ENCODE measurements around the gene CAMK2D.
"Not testable (repeated sequence)": the region's sequence is repeated elsewhere in the genome, so short reads cannot be mapped to it uniquely, and the experiment has no call there.

The CAMK2D gene

DNA sequence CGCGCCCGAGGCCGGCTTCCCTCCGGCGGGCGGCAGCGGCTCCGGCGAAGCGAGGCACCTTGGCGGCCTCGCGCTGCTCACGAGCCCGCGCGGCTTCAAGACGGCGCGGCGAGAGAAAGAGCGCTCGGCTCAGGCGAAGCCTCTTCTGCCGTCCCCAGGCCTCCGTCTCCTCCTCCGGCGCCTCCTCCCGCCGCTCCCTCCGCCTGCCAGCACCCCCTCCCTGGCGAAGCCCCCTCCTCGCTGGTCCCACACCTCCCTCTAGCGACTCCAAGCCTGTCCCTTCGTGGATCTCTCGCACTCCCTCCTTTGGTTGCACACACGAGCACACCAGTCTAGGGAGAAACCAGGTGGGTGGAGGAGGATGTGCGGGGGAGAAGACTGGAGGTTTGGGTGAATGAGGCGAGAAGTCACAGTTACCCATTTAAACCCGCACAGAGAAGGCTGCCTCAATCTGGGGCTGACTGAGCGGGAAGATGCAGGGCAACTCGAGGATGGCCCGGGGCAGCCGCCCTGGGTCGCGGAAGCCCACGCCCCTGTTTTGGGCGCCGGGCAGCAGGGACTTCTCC, at the start of gene CAMK2D:
TSS of gene CAMK2D (minus strand) at position 119 of the 566 bp plus-strand sequence. CDS start 670 bp downstream, outside the sequence.
- DNase-seq (ENCODE audit: low read depth in 2 of 3, low spot score in 2 of 3): peak; percentile 59 to 70 (median 69)

DNA sequence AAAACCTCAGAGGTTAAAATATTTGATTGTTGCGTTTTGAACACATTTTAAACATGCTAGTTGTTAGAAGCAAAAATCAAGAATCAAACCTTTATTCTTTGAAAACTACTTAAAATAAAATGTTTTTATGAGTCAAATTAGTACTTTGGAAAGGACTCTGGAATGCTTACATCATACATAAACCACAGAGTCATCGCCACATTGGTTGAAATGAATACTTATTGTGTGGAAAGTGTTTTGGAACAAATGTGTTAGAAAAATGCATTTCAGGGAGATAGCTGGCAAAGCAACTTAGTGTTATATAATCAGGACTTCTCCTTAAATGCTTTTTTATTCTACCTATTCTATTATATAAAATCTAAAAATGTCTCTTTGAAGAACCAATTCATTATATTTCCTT, 49.4 kb upstream of the CAMK2D start:
- DNase-seq (ENCODE audit: low read depth in 2 of 3, low spot score in 2 of 3): no peak

DNA sequence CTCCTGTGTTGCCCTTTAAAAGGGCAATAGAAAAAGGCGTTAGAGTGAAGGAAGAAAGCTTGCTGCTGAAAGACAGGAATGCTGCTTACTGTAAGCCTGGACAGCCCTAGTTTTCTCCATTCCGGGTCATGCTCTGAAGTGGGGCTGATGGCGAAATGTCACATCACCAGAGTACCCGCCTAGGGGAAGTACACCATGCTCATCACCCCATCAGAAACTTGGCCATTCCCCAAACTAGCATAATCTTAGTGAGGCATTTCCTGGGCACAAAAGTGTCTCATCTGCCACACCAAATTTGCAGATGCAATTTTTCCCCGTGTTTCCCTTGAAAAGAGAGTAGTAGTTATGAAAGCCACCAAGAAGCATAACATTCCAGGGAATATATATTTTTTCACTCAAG, 47.8 kb upstream of the CAMK2D start:
- DNase-seq (ENCODE audit: low read depth in 2 of 3, low spot score in 2 of 3): no peak

DNA sequence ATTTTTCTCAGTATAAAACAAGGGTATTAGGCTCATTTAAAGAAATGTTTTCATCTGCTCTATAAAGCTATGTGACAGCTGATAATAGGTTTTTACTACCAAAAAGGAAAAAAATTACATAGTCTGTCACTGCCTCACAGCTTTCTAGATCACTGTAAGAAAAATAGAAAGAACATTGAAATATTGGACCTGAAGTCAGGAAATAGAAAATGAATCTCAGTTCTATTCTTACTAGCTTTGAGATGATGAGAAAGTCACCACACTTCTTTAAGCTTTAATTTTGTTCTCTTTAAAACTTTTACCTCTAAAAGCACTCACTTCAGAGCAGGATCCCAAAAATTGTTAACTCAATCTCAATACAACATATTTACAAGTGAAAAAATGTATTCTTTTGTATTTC, 45.3 kb upstream of the CAMK2D start:
- DNase-seq (ENCODE audit: low read depth in 2 of 3, low spot score in 2 of 3): no peak

DNA sequence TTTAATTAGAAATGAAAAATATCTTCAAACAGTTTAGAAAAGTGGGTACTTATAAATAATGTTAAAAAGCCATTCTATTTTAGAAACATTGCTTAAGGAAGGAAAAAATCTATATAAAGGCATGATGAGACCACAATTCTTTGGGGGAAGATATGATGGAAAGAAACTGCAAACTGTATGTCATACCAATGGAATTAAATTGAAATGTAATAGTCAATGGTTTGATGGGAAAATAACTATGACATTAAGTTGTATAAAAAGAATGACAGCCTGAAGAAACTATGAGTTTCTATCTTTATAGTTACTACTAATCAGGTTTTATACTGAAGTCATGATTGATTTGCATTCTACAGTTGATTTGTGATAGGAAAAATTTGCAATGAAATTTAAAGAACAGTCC, 40.3 kb upstream of the CAMK2D start:
- DNase-seq (ENCODE audit: low read depth in 2 of 3, low spot score in 2 of 3): no peak

DNA sequence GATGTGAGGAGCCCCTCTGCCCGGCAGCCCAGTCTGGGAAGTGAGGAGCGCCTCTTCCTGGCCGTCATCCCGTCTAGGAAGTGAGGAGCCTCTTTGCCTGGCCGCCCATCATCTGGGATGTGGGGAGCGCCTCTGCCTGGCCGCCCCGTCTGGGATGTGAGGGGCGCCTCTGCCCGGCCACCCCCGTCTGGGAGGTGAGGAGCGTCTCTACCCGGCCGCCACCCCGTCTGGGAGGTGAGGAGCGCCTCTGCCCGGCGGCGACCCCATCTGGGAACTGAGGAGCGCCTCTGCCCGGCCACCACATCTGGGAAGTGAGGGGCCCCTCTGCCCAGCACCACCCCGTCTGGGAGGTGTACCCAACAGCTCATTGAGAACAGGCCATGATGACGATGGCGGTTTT, 34.8 kb upstream of the CAMK2D start:
- DNase-seq (ENCODE audit: low read depth in 2 of 3, low spot score in 2 of 3): not testable (repeated sequence)

DNA sequence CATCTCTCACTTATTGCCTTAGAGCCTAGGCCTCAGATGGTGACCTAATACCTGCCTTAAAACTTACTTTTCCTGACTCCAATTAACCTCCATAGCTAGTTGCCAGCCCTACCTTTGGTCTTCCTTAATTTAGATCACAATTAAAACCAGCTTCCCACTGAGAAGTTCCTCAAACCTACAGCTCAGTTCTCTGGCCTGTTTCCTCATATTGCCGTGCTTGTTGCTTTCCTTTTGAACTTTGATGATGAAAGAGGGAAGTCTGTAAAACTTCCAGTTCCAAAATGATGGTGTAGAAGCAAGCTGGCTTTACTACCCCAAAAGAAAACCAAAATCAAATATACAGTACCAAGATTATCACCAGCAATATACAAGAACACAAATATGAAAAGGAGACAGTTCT, 28.9 kb upstream of the CAMK2D start:
- DNase-seq (ENCODE audit: low read depth in 2 of 3, low spot score in 2 of 3): no peak

DNA sequence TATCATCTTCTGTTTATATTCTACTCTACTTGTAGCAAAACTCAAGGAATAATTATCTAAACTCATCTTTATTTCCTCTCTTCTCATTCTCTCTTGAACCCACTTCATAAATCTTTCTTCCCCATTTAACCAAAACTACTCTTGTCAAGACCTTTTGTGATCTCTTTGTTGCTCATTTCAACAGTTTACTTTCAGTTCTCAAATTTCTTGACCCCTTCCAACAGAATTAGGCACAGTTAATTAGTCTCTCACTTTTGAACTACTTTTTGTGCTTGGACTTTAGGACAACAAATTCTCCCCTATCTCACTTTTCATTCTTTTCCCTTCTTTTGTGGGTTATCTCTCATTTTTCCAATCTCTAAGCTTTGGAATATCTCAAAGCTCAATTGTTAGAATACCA, 27.4 kb upstream of the CAMK2D start:
- no peak for DNase-seq (ENCODE audit: low read depth in 2 of 3, low spot score in 2 of 3)

DNA sequence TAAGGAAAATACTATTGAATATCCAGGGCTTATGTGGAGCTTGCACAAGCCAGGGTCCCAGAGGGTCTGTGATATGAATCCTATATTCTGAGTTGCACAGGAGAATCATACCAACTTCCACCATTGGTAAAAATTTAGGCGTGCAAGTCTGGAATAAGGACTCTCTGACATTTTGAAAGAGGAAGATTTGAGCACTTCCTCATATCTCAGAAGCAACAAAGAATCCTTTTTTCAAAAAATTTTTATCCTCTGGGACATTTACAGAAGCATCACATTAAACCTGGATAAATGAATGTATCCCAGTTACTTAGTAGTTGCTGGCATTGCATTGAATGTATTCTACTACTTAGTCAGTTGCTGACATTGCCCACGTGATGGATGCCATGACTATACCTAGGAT, 24.2 kb upstream of the CAMK2D start:
- DNase-seq (ENCODE audit: low read depth in 2 of 3, low spot score in 2 of 3): no peak

DNA sequence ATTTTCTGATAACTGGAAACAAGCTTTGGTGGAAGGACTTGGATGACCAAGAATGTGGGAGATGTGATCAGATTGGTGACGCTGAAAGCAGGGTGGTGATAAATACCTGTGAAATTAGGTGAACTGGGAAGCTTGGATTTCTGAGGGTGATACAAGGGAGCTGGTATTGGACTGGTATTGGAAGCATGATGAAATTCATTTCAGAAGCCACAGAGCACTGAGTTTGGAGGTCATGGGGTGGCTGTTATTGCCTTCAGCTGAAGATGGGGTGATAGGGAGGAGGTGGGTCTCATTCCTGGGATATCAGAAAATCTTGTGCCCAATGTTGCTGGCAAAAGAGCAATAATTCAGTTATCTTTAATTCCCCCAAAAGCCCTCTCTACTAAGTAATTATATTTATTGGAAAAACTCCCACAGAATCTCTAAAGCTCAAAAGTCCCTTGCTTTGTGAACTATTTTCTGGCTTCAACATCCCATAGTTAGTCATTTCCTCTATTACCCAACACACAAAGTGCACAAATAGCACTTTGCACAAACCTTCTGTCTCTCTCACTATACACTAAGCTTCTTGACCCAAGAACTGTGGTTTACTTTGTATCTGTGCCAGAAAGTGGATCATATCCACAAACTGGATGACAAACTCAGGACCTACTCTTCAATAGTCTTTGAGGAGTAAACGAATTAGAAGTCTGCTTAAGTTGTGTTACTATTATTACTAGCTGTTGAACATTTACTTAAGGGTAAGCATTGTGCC, 23.1 kb upstream of the CAMK2D start:
- no peak for DNase-seq (ENCODE audit: low read depth in 2 of 3, low spot score in 2 of 3)

DNA sequence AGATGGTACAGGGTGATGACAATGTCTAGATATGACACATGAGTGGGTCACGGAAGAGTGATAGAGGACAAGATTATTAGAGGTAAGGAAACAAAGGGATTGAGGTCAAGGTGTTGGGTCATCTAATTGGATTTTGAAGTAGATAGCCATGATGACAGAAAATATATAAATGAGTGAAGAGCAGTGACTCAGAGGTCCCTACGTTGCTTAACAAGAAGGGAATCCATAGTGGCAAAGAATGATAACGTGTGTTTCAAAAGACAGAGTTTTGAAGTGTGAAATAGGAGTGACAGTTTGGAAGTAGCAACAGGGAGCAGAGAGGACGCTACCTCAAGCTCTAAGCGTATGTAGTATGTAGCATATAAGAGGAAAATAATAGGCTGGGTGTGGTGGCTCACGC, 22.2 kb upstream of the CAMK2D start:
- DNase-seq (ENCODE audit: low read depth in 2 of 3, low spot score in 2 of 3): no peak

DNA sequence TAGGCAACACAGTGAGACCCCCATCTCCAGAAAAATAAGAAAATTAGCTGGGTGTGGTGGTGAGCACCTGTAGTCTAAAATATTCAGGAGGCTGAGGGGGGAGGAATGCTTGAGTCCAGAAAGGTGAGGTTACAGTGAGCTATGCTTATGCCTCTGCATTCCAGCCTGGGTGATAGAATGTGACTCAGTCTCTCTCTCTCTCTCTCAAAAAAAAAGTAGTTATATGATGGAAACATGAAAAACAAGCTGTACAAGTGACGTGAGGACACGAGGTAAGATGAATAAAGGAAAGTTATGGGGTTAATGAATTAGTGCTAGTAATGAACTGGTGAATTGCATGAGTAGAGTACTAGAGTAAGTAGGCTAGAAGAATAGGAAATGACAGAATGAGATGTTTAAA, 21.8 kb upstream of the CAMK2D start:
- DNase-seq (ENCODE audit: low read depth in 2 of 3, low spot score in 2 of 3): no peak

DNA sequence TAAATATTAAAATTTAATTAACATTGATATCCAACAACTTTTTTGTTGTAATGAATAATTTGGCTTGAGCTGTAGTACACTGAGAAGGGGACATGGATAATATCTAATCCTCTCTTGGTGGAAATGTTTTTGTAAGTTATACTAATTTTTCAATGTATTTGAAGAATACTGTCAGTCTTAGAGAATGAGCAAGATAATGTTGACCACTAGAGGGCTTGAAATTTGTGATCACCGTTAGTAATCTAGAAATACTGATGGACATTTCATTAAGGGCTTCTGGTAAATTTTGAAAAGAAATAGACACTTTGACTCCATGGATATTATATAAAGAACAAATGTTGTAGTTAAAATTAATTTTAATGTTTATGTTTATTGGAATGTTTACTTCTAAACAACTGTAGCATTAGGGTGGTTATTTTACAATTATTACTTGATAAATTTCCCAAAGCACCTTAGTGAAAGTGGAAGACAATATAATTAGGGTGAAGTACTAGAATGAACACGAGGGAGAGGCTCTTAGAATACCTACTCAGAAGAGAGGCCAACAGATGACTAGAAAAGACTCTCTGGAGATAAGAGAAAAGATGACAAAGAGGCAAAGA, 20.0 kb upstream of the CAMK2D start:
- DNase-seq (ENCODE audit: low read depth in 2 of 3, low spot score in 2 of 3): no peak

DNA sequence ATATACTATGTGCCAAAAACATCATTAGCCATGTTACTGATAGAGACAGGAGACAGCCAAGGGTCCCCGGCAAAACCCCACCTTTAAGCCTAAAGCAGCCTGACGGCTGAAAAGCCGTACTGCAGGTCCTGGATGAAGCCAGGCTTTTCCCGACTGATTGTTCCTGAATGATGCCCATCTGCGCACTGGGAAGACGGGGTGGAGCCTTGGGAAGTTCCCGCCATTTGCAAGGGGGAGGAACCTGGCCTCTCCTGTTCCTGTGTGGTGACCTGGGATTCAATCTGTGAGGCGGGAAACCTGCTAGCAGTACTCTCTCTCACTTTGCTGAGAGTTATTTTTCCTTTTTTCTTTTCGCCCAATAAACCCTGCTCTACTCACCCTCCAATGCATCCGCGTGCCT, 15.1 kb upstream of the CAMK2D start:
- DNase-seq (ENCODE audit: low read depth in 2 of 3, low spot score in 2 of 3): no peak

DNA sequence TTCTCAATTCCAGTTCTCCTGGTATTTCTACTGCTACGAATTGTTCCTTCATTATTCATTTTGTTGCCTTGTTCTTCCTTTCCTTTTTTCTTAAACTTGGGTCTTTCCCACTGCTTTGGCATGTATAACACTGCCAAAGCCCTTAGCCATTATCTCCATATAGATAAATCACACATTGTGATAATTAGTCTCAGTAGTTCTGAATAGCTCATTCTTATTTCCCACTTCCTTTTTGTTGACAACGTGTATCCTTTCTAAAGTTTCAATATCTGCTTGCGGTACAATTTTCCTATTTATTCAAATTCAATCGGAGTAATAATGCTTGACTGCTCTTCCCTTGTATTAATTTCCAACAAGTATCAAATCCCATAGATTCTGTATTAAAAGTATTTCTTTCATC, 14.5 kb upstream of the CAMK2D start:
- no peak for DNase-seq (ENCODE audit: low read depth in 2 of 3, low spot score in 2 of 3)

DNA sequence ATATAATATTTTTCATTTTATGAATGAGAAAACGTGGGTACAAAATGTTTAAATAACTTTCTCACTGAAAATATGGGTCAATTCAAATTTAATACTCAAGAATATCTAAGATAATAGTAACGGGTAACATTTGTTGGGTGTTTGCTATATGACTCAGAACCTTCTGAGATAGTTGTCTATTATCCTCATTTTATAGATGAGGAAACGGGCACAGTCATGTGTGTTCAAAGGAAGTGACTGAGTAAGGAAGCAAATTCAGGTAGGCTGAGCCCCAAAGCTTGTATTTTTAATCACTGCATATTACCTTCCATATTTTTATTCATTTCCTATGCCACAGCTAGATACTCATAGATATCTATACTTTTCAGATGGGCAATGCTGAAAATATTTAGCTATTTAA, 12.2 kb upstream of the CAMK2D start:
- DNase-seq (ENCODE audit: low read depth in 2 of 3, low spot score in 2 of 3): no peak

DNA sequence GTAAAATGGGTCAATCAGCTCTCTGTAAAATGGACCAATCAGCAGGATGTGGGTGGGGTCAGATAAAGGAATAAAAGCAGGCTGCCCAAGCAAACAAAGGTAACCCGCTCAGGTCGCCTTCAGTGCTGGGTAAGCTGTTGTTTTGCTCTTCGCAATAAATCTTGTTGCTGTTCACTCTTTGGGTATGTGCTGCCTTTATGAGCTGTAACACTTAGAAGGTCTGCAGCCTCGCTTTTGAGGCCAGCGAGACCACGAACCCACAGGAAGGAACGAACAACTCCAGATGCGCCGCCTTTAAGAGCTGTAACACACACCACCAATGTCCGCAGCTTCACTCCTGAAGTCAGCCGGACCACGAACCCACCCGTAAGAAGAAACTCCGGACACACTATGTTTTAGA, 11.5 kb upstream of the CAMK2D start:
- DNase-seq (ENCODE audit: low read depth in 2 of 3, low spot score in 2 of 3): no peak

DNA sequence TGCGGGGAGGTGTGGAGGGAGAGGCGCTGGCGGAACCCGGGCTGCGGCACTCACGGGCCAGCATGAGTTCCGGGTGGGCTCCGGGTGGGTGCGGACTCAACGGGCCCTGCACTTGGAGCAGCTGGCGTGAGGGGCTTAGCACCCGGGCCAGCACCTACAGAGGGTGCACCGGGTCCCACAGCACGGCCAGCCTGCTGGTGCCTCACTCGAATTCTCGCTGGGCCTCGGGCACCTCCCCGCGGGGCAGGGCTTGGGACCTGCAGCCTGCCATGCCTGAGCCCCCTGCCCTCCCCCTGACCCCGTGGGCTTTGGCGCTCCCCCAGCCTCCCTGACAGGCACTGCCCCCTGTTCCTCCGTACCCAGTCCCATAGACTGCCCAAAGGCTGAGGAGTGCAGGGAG, 10.8 kb upstream of the CAMK2D start:
- no peak for DNase-seq (ENCODE audit: low read depth in 2 of 3, low spot score in 2 of 3)

DNA sequence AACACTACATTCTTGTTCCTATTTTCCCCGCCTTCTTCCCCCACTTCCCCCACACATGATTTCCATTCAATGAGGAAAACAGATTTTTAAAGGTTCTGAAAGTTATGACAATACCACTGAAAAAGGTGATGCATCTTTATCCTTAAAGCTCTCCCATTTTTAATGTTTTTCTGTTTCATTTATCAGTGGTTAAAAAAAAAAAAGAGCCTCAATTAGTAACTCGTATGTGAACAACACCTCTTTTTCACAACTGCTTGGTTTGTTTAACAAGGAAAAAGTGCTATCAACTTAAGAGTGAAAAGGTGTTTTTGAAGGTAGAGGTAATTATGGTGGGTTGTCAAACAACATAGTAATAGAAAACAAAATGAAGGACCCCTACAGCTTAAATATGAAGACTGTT, 8.2 kb upstream of the CAMK2D start:
- DNase-seq (ENCODE audit: low read depth in 2 of 3, low spot score in 2 of 3): no peak

DNA sequence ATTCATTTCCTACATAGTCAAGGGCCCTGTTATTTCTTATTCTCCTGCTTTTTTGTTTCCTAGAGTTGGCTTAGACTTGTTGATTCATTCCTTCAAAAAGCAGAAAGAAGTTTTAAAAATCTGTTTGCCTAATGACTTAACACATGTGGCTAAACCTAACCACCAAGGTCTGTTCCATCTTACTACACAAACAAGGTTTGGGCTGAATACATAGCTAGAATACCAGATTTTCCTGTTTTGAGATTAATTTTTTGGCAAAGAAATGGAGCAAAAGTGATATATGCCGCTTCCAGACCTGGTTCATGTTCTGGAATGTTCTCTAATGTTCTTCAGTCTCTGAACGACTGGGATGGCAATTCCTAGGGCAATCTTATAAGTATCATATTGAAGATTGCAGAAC, 7.4 kb upstream of the CAMK2D start:
- DNase-seq (ENCODE audit: low read depth in 2 of 3, low spot score in 2 of 3): no peak

DNA sequence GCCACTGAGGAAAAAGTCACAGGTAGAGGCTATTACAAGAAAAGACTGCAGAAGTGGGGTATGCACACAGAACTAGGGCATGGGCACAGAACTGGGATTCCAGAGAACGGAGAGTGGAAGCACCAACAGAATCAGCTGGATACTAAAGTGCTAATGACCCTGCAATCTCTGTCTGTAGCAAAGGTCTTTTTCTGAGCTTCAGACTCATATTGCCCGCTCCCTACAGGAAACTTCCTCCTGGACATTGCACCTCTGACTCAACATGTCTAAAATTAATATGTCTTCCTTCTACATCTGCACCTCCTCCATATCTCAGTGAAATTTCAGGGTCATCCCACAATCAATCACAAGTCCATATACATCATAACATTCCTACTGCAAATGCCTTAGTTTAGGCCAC, 5.3 kb upstream of the CAMK2D start:
- no peak for DNase-seq (ENCODE audit: low read depth in 2 of 3, low spot score in 2 of 3)

DNA sequence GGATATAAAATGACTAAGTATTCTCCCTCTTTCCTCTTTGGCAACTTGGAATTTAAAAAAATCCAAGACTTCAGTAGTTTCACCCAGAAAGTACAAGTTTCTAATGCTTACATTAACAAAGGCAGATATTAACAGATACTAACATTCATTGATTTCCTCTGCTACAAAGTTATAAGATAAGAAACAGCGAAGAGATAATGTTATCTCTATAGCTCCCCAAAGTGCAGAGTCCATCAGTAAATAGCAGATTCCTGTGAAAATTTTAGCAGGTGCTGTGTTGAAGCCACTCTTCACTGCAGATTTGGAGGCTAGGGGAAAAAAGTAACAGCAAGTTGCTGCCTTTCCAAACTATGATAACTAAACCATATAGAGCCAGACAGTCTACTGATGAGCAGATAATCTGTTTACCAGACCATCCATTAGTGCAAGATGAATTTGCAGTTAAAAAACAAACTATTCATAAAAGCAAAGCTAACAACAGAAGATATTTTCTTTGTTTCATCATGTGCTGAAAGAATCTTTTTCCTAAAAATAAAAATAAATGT, 3.3 kb upstream of the CAMK2D start:
- DNase-seq (ENCODE audit: low read depth in 2 of 3, low spot score in 2 of 3): no peak
